WTC11 (cell line): Measurements from ENCODE around the gene MVK. TPM values are rescaled to one million over a fixed set of nuclear protein-coding genes. Genes with fewer than 3 reads are reported as not detected.

Experiments
- ATAC-seq: fragments of 200-7000 bp; cut with Tn5 transposase; 2 replicates; pipeline ENCODE4 v1.10.0; 2021; ENCODE audit warnings: mild to moderate bottlenecking, moderate library complexity
- CTCF ChIA-PET: fragments of 300-600 bp; sonication (Branson Sonifier 250); formaldehyde crosslinking; loops from one replicate; lab custom pipeline; 2021; ENCODE audit warnings: antibody characterized with exemption; lab: Charles Lee
- POLR2A ChIA-PET: fragments of 350-600 bp; sonication (Branson Sonifier 250); formaldehyde crosslinking; loops from one replicate; lab custom pipeline; 2021; ENCODE audit warnings: antibody characterized with exemption; lab: Charles Lee
- DNase-seq: peaks from one replicate; pipeline ENCODE4 v3.0.0; 2021; ENCODE audit warnings: low spot score
- H3K27ac Mint-ChIP-seq: 2 replicates; pipeline ENCODE4 v1.8.0; 2021; ENCODE audit warnings: mixed read lengths
- H3K27me3 Mint-ChIP-seq: 2 replicates; pipeline ENCODE4 v1.8.0; 2021; ENCODE audit warnings: low read depth, mild to moderate bottlenecking, moderate library complexity, mixed read lengths
- H3K36me3 Mint-ChIP-seq: 2 replicates; pipeline ENCODE4 v1.8.0; 2021; ENCODE audit warnings: mixed read lengths
- H3K4me1 Mint-ChIP-seq: 2 replicates; pipeline ENCODE4 v1.8.0; 2022; ENCODE audit warnings: mixed read lengths
- H3K4me3 Mint-ChIP-seq: 2 replicates; pipeline ENCODE4 v1.8.0; 2021; ENCODE audit warnings: mild to moderate bottlenecking, moderate library complexity, mixed read lengths
- H3K9me3 Mint-ChIP-seq: 2 replicates; pipeline ENCODE4 v1.8.0; 2021; ENCODE audit warnings: mixed read lengths
- ELF4 ChIP-seq: sonication (generic); formaldehyde crosslinking; IDR thresholded peaks from 2 replicates; pipeline ENCODE4 v1.8.1; 2022; ENCODE audit warnings: low read depth, mild to moderate bottlenecking, moderate library complexity, missing genetic modification reagents
- FOXP1 ChIP-seq: sonication (generic); formaldehyde crosslinking; IDR thresholded peaks from 2 replicates; pipeline ENCODE4 v1.8.0; 2022; ENCODE audit warnings: missing genetic modification reagents, mild to moderate bottlenecking, moderate library complexity, borderline replicate concordance
- GRHL2 ChIP-seq: fragments of 250-450 bp; sonication (Bioruptor Pico); IDR thresholded peaks from 2 replicates; pipeline ENCODE4 v1.8.0; 2022; ENCODE audit warnings: mild to moderate bottlenecking, moderate library complexity; ENCODE audit not compliant: insufficient replicate concordance, severe bottlenecking
- NFYB ChIP-seq: sonication (generic); formaldehyde crosslinking; conservative IDR thresholded peaks from 2 replicates; pipeline ENCODE4 v1.8.0; 2022; ENCODE audit warnings: low read depth, missing genetic modification reagents
- RELA ChIP-seq: sonication (generic); formaldehyde crosslinking; IDR thresholded peaks from 2 replicates; pipeline ENCODE4 v1.8.1; 2022; ENCODE audit warnings: missing genetic modification reagents, mild to moderate bottlenecking, borderline replicate concordance
- SP1 ChIP-seq: sonication (generic); formaldehyde crosslinking; conservative IDR thresholded peaks from 2 replicates; pipeline ENCODE4 v1.8.1; 2022; ENCODE audit warnings: missing genetic modification reagents
- ZNF219 ChIP-seq: sonication (generic); formaldehyde crosslinking; IDR thresholded peaks from 2 replicates; pipeline ENCODE4 v1.8.0; 2023; ENCODE audit warnings: missing genetic modification reagents, mild to moderate bottlenecking, borderline replicate concordance
- ZNF416 ChIP-seq: fragments of 250-450 bp; sonication (Bioruptor Pico); IDR thresholded peaks from 2 replicates; pipeline ENCODE4 v1.9.0; 2021; ENCODE audit warnings: mild to moderate bottlenecking, inconsistent platforms
- total RNA-seq: library from RNA; stranded (reverse); gene quantifications from 3 replicates; pipeline ENCODE4 v1.2.3, GENCODE V29; 2021
- TF ChIP-seq, protein P1 (sequence below): sonication (generic); formaldehyde crosslinking; IDR thresholded peaks from 2 replicates; pipeline ENCODE4 v1.8.0; 2023; ENCODE audit warnings: missing genetic modification reagents, mild to moderate bottlenecking, borderline replicate concordance
- TF ChIP-seq, protein P2 (sequence below): sonication (generic); formaldehyde crosslinking; IDR thresholded peaks from 2 replicates; pipeline ENCODE4 v1.8.0; 2022; ENCODE audit warnings: mild to moderate bottlenecking, missing genetic modification reagents
- TF ChIP-seq, protein P3 (sequence below): sonication (generic); formaldehyde crosslinking; IDR thresholded peaks from 2 replicates; pipeline ENCODE4 v1.8.1; 2023; ENCODE audit warnings: mild to moderate bottlenecking, missing genetic modification reagents
- TF ChIP-seq, protein P4 (sequence below): sonication (generic); formaldehyde crosslinking; IDR thresholded peaks from 2 replicates; pipeline ENCODE4 v1.8.1; 2022; ENCODE audit warnings: low read depth, mild to moderate bottlenecking, moderate library complexity, missing genetic modification reagents, borderline replicate concordance
- TF ChIP-seq, protein P5 (sequence below): sonication (generic); formaldehyde crosslinking; IDR thresholded peaks from 2 replicates; pipeline ENCODE4 v1.8.0; 2023; ENCODE audit warnings: mild to moderate bottlenecking, missing genetic modification reagents

MVK gene
- total RNA-seq, 1 experiment from 2014 or later = 13.2 TPM

DNA sequence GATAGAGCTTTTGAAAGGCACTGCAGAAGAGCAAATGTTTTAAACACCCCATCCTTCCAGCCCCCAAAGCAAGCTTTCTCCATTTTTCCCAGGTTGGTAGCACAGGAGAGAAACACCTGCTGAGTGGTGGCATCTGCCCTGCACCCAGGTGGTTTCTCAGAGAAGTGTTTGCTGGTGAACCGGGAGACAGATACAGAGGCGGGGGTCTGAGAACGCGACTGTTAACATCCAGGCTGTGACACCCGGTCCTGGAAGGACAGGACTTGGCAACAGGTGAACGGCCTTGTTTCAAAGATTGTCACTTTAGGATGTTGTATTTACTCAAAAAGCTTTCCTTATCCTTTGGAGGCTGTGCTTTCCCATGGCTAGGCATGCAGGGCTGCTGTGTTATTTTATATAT, 18.8 kb upstream of the MVK start (continued):
- TF ChIP-seq, protein P1, sequence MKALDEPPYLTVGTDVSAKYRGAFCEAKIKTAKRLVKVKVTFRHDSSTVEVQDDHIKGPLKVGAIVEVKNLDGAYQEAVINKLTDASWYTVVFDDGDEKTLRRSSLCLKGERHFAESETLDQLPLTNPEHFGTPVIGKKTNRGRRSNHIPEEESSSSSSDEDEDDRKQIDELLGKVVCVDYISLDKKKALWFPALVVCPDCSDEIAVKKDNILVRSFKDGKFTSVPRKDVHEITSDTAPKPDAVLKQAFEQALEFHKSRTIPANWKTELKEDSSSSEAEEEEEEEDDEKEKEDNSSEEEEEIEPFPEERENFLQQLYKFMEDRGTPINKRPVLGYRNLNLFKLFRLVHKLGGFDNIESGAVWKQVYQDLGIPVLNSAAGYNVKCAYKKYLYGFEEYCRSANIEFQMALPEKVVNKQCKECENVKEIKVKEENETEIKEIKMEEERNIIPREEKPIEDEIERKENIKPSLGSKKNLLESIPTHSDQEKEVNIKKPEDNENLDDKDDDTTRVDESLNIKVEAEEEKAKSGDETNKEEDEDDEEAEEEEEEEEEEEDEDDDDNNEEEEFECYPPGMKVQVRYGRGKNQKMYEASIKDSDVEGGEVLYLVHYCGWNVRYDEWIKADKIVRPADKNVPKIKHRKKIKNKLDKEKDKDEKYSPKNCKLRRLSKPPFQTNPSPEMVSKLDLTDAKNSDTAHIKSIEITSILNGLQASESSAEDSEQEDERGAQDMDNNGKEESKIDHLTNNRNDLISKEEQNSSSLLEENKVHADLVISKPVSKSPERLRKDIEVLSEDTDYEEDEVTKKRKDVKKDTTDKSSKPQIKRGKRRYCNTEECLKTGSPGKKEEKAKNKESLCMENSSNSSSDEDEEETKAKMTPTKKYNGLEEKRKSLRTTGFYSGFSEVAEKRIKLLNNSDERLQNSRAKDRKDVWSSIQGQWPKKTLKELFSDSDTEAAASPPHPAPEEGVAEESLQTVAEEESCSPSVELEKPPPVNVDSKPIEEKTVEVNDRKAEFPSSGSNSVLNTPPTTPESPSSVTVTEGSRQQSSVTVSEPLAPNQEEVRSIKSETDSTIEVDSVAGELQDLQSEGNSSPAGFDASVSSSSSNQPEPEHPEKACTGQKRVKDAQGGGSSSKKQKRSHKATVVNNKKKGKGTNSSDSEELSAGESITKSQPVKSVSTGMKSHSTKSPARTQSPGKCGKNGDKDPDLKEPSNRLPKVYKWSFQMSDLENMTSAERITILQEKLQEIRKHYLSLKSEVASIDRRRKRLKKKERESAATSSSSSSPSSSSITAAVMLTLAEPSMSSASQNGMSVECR (CRISPR knock-in tag) = no peak
- no peak for TF ChIP-seq FOXP1
- TF ChIP-seq, protein P2, sequence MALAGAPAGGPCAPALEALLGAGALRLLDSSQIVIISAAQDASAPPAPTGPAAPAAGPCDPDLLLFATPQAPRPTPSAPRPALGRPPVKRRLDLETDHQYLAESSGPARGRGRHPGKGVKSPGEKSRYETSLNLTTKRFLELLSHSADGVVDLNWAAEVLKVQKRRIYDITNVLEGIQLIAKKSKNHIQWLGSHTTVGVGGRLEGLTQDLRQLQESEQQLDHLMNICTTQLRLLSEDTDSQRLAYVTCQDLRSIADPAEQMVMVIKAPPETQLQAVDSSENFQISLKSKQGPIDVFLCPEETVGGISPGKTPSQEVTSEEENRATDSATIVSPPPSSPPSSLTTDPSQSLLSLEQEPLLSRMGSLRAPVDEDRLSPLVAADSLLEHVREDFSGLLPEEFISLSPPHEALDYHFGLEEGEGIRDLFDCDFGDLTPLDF (CRISPR knock-in tag) = no peak
- TF ChIP-seq GRHL2 (CRISPR knock-in tag) = no peak
- TF ChIP-seq, all 79 proteins: peak for 0

DNA sequence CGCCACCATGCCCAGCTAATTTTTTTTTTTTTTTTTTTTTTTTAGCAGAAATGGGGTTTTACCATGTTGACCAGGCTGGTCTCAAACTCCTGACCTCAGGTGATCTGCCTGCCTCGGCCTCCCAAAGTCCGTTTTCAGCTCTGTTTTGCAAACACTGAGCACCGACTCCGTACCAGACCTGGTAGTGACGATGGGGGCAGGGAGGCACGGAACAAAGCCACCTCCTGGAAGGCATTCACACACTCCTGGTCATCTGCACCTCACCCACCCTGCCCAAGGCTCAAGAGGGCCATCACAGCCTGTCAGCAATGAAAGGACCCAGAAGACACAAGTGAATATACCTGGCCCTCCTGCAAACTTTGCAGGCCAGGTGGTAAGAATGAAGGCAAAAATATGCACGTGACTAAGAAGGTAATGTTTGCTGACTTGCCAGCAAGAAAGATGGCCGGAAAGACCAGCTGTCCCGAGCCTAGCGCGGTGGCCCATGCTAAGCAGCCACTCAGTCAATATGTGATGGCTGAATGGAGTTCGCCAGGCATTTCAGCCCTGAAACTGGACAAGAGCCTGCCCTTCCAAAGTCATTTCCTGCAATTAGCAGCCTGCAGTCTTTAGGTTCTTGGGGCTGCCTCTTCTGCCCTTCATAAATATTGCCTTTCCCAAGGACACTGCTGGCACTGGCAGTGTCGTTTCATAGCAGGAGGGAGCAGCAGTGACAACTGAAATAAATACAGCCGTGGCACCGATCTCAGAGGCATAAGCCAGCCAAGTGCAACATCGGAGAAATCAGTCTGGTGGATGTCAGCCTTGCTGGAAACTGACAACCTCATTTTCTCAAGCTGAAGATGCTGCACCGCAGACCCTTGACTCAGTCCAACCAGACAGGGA, 17.9 kb upstream of the MVK start:
- Mint-ChIP-seq H3K36me3 (no peaks in the 10 kb centered on the region), H3K4me3 (no peak overlapping the region), H3K4me1 (peaks cover 3% of the 10 kb centered on the region; the same call in 1 of the 2 replicates), H3K27ac (peak overlapping the region; percentile 21; the same call in 1 of the 2 replicates), H3K27me3 (no peaks in the 10 kb centered on the region), H3K9me3 (no peaks in the 10 kb centered on the region)
- POLR2A ChIA-PET = interaction anchor here (0.6 kb wide), 1 partner anchor 16 kb away, joined by 5 read pairs; no protein-coding TSS in a partner anchor
- DNase-seq (no peak), ATAC-seq (no peak)
- CTCF ChIA-PET = interaction anchor here (0.5 to 2.3 kb wide), 4 partner anchors 128 to 963 kb away, joined by 3 to 8 read pairs (median 4); no protein-coding TSS in a partner anchor
- TF ChIP-seq ZNF416 (CRISPR knock-in tag) (no peak), SP1 (CRISPR knock-in tag) (no peak)

DNA sequence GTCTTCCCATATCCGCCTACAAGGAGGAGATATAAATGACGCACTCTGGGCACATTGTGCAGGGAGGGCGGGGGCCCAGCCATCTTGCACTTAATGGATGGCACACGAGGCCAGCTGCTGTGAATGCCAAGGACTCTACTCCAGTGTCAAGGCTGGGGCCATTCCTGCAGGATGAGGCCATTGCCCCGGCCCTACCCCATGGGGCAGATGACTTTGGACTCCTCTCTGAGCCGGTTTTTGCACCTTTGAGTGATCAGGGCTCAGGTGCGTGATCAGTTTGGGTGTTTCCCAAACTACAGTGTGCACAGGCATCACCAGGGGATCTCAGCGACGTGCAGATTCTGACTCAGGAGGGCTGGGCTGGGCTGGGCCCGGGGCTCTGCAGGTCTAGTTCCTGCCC, 16.4 kb upstream of the MVK start:
- ATAC-seq (no peak), DNase-seq (no peak)
- CTCF ChIA-PET = no interaction called here
- peaks cover 7% of the 10 kb centered on the region for H3K36me3 Mint-ChIP-seq
- no peak overlapping the region for H3K4me3 Mint-ChIP-seq
- H3K9me3 Mint-ChIP-seq = peaks cover 4% of the 10 kb centered on the region; the same call in 1 of the 2 replicates
- peaks cover 3% of the 10 kb centered on the region; the same call in 1 of the 2 replicates for H3K4me1 Mint-ChIP-seq
- no peaks in the 10 kb centered on the region for H3K27me3 Mint-ChIP-seq
- no peak overlapping the region for H3K27ac Mint-ChIP-seq
- TF ChIP-seq ZNF219 (CRISPR knock-in tag) (no peak), NFYB (CRISPR knock-in tag) (no peak), RELA (CRISPR knock-in tag) (no peak), ELF4 (CRISPR knock-in tag) (no peak)
- TF ChIP-seq, protein P3, sequence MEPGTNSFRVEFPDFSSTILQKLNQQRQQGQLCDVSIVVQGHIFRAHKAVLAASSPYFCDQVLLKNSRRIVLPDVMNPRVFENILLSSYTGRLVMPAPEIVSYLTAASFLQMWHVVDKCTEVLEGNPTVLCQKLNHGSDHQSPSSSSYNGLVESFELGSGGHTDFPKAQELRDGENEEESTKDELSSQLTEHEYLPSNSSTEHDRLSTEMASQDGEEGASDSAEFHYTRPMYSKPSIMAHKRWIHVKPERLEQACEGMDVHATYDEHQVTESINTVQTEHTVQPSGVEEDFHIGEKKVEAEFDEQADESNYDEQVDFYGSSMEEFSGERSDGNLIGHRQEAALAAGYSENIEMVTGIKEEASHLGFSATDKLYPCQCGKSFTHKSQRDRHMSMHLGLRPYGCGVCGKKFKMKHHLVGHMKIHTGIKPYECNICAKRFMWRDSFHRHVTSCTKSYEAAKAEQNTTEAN (CRISPR knock-in tag) = no peak
- POLR2A ChIA-PET = no interaction called here

DNA sequence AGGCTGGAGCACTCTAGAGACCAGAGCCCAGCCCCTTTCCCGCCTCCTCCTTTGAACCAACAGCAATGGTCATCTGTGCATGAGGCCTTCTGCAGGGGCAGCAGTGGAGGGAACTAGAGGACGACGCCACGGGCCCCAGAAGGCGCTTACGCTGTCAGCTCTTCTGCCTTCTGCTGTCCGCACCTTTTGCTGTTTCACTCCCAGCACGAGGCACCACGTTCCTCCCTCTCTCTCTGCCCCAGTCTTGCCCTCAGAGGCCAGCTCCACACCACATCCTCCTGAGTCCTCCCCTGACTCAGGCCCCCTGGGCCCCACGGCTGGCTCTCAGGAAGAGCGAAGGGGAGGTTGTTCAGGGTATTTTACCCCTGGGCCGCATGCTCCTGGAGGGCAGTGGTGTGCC, 15.8 kb upstream of the MVK start:
- H3K4me3 Mint-ChIP-seq = no peak overlapping the region
- no peaks in the 10 kb centered on the region for H3K27me3 Mint-ChIP-seq
- POLR2A ChIA-PET = no interaction called here
- ATAC-seq (no peak), DNase-seq (no peak)
- H3K4me1 Mint-ChIP-seq = peaks cover 3% of the 10 kb centered on the region; the same call in 1 of the 2 replicates
- no peak overlapping the region for H3K27ac Mint-ChIP-seq
- peaks cover 7% of the 10 kb centered on the region; the same call in 1 of the 2 replicates for H3K9me3 Mint-ChIP-seq
- CTCF ChIA-PET = no interaction called here
- H3K36me3 Mint-ChIP-seq = peaks cover 13% of the 10 kb centered on the region
- TF ChIP-seq, protein P4, sequence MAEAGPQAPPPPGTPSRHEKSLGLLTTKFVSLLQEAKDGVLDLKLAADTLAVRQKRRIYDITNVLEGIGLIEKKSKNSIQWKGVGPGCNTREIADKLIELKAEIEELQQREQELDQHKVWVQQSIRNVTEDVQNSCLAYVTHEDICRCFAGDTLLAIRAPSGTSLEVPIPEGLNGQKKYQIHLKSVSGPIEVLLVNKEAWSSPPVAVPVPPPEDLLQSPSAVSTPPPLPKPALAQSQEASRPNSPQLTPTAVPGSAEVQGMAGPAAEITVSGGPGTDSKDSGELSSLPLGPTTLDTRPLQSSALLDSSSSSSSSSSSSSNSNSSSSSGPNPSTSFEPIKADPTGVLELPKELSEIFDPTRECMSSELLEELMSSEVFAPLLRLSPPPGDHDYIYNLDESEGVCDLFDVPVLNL (CRISPR knock-in tag) = no peak
- TF ChIP-seq, protein P5, sequence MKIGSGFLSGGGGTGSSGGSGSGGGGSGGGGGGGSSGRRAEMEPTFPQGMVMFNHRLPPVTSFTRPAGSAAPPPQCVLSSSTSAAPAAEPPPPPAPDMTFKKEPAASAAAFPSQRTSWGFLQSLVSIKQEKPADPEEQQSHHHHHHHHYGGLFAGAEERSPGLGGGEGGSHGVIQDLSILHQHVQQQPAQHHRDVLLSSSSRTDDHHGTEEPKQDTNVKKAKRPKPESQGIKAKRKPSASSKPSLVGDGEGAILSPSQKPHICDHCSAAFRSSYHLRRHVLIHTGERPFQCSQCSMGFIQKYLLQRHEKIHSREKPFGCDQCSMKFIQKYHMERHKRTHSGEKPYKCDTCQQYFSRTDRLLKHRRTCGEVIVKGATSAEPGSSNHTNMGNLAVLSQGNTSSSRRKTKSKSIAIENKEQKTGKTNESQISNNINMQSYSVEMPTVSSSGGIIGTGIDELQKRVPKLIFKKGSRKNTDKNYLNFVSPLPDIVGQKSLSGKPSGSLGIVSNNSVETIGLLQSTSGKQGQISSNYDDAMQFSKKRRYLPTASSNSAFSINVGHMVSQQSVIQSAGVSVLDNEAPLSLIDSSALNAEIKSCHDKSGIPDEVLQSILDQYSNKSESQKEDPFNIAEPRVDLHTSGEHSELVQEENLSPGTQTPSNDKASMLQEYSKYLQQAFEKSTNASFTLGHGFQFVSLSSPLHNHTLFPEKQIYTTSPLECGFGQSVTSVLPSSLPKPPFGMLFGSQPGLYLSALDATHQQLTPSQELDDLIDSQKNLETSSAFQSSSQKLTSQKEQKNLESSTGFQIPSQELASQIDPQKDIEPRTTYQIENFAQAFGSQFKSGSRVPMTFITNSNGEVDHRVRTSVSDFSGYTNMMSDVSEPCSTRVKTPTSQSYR (CRISPR knock-in tag) = no peak
- no peak for TF ChIP-seq GRHL2 (CRISPR knock-in tag)
